ENCODE measurements around the gene P2RY10.
"Not testable (repeated sequence)": the region's sequence is repeated elsewhere in the genome, so short reads cannot be mapped to it uniquely, and the experiment has no call there.

Gene P2RY10

DNA sequence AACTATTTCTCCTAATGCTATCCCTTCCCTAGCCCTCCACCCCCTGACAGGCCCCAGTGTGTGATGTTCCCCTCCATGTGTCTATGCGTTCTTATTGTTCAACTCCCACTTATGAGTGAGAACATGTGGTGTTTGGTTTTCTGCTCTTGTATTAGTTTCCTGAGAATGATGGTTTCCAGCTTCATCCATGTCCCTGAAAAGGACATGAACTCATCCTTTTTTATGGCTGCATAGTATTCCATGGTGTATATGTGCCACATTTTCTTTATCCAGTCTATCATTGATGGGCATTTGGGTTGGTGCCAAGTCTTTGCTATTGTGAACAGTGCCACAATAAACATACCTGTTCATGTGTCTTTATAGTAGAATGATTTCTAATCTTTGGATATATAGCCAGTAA is 62.3 kb downstream of the P2RY10 start:
- not testable (repeated sequence) for H3K14ac ChIP-seq (ENCODE audit: low read length); H3K79me1 ChIP-seq (ENCODE audit: low read depth, low read length); H3K36me3 ChIP-seq (replicated peaks in 1 of 2; ENCODE audit: control insufficient read depth in 2 of 2, insufficient read depth in 2 of 2, low read length in 2 of 2); H2AK5ac ChIP-seq (ENCODE audit: low read depth, low read length); H3K4me1 ChIP-seq (ENCODE audit: control insufficient read depth in 2 of 2, insufficient read depth in 1 of 2, low read depth in 1 of 2, low read length in 2 of 2); H2BK120ac ChIP-seq (ENCODE audit: low read depth, low read length); H3K9me3 ChIP-seq (replicated peaks in 1 of 2; ENCODE audit: control insufficient read depth in 2 of 2, insufficient read depth in 1 of 2, low read depth in 1 of 2, low read length in 2 of 2); H2BK15ac ChIP-seq (ENCODE audit: low read length); H3K9ac ChIP-seq (ENCODE audit: low read depth, low read length, poor library complexity); H3K23ac ChIP-seq (ENCODE audit: low read depth, low read length, poor library complexity); H3K18ac ChIP-seq (ENCODE audit: low read length); H3K4me2 ChIP-seq (ENCODE audit: insufficient read depth, low read length, poor library complexity, severe bottlenecking); H4K91ac ChIP-seq (ENCODE audit: low read depth, low read length, poor library complexity); H2BK12ac ChIP-seq (ENCODE audit: low read length); H4K8ac ChIP-seq (ENCODE audit: low read depth, low read length); H3K27ac ChIP-seq (replicated peaks; ENCODE audit: low read length); H3K4me3 ChIP-seq (ENCODE audit: low read length in 2 of 2); H2AFZ ChIP-seq (ENCODE audit: low read length); H2BK5ac ChIP-seq (ENCODE audit: low read length); H3K4ac ChIP-seq (ENCODE audit: low read length); DNase-seq (ENCODE audit: low spot score); H3K27me3 ChIP-seq (ENCODE audit: control insufficient read depth in 3 of 3, insufficient read depth in 3 of 3, low read depth in 1 of 3, low read length in 3 of 3)
- WGBS, 2 donors (ENCODE audit: extremely low coverage in 2 of 2, insufficient read length in 2 of 2, insufficient replicate concordance in 1 of 2) = no CpG with 5 or more reads among the region's 1 CpG

Measured in neuronal stem cell (in vitro differentiated cells).